T-helper 2 cell treated with Interferon-gamma antibody and Interleukin-4, amounts not matched to agents 5 μg/mL and 100 μg/mL, for 36 hours (primary cell): ENCODE data around the gene PUM1.
A peak's percentile ranks its signal among the peaks of the same experiment; 100 is the strongest.

Experiments used
- DNase-seq: peaks from one replicate; pipeline ENCODE4 v3.0.0; 2021; ENCODE audit warnings: low spot score
- H3K27ac Mint-ChIP-seq: one replicate; pipeline ENCODE4 v1.8.0; 2021; ENCODE audit warnings: mild to moderate bottlenecking, mixed read lengths
- H3K27me3 Mint-ChIP-seq: one replicate; pipeline ENCODE4 v1.8.0; 2021; ENCODE audit warnings: low read depth, mixed read lengths
- H3K36me3 Mint-ChIP-seq: one replicate; pipeline ENCODE4 v1.8.0; 2021; ENCODE audit warnings: low read depth, mixed read lengths
- H3K4me1 Mint-ChIP-seq: one replicate; pipeline ENCODE4 v1.8.0; 2021; ENCODE audit warnings: low read depth, mixed read lengths
- H3K4me3 Mint-ChIP-seq: one replicate; pipeline ENCODE4 v1.8.0; 2022; ENCODE audit warnings: mild to moderate bottlenecking, moderate library complexity, mixed read lengths
- H3K9me3 Mint-ChIP-seq: one replicate; pipeline ENCODE4 v1.8.0; 2021; ENCODE audit warnings: mixed read lengths

Gene PUM1

DNA sequence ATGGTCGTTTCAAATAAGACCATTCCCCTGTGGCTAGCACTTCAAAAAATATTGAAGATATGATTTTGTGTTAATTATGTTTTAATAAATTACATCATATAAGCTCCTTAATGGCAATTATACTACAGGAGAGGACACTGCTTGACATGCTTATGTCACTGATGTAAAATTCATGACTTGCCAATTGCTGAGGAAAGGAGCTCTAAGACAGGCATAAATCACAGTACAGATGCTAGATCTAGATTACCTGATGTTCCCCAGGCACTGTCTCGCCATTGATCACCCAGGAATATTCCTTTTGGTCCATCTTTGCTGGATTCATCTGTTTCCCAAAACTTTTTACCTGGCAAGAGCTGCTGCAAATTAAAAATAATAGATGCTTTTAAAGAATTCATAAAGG lies 58.8 kb downstream of the PUM1 start:
- Mint-ChIP-seq H3K36me3 (peaks cover 56% of the 10 kb centered on the region), H3K4me1 (peaks cover 58% of the 10 kb centered on the region), H3K27me3 (no peaks in the 10 kb centered on the region), H3K9me3 (peaks cover 10% of the 10 kb centered on the region), H3K4me3 (no peak overlapping the region), H3K27ac (no peak overlapping the region)
- DNase-seq = no peak

DNA sequence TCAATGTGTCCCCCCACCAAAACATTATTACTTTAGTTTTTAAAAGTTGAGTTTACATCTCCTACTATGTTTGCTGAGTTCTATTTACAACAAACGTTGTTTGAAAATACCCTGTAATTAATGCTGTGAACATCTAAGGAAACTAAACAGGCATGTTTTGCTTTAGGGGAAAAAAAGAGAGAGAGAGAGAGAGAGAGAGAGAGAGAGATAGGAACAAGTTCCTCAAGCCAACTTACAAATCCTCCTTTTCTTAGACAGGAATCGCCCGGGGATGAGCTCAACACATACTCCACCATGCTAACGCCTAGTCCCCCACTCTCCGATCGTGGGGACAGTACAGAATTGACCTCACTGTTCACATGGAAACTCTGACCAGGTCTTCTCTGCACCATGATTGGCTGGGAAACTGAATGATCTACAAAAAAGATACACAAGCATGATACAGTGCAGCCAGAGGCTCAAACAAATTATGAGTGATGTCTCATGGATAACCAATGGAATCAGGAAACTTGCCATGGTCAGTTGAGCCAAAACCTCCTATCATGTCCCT lies 59.8 kb downstream of the PUM1 start:
- Mint-ChIP-seq H3K9me3 (peaks cover 10% of the 10 kb centered on the region), H3K4me1 (peaks cover 55% of the 10 kb centered on the region), H3K36me3 (peaks cover 61% of the 10 kb centered on the region), H3K4me3 (no peak overlapping the region), H3K27ac (no peak overlapping the region), H3K27me3 (no peaks in the 10 kb centered on the region)
- DNase-seq = no peak

DNA sequence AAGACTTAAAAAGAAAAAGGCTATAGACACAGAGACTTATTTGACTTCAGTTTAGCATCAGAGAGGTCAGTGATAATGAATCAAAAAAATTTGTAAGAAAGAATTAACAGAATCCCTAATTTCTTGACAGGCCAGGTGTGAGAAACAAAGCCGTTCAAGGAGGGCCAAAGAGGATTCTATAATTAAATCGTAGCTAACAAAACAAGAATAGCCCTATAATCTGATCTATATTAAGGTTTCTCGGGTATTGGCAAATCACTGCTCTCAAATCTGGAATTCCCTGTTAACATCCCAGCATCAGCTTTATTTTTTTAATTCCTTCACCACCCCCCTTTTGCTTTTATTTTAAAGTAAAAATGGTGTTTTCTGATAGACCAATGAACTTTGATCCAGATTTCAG lies 60.3 kb downstream of the PUM1 start:
- H3K4me3 Mint-ChIP-seq = no peak overlapping the region
- H3K9me3 Mint-ChIP-seq = peaks cover 10% of the 10 kb centered on the region
- peak overlapping the region; percentile 3 for H3K27ac Mint-ChIP-seq
- DNase-seq = no peak
- no peaks in the 10 kb centered on the region for H3K27me3 Mint-ChIP-seq
- H3K4me1 Mint-ChIP-seq = peaks cover 54% of the 10 kb centered on the region
- H3K36me3 Mint-ChIP-seq = peaks cover 62% of the 10 kb centered on the region

DNA sequence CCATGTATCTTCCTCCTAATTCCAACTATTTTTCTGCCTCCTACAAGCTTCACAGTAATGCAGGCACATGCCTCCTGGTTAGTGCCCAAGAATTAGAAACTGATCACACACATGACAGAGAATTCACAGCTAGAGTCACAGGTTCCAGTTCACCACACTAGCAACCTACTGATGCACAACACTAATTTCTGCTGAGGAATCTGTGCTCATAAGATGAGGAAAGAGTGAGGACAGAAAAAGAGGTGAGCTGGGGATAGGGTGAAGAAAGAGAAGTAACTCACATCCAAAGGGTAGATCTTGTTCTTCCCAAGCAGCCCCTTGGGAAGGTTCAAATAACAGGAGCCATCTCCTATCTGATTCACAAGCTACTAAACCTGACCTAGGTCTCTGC lies 61.3 kb downstream of the PUM1 start:
- peaks cover 65% of the 10 kb centered on the region for H3K36me3 Mint-ChIP-seq
- peak overlapping the region; percentile 10 for H3K27ac Mint-ChIP-seq
- no peak overlapping the region for H3K4me3 Mint-ChIP-seq
- peaks cover 51% of the 10 kb centered on the region for H3K4me1 Mint-ChIP-seq
- H3K9me3 Mint-ChIP-seq = peaks cover 10% of the 10 kb centered on the region
- no peaks in the 10 kb centered on the region for H3K27me3 Mint-ChIP-seq
- DNase-seq = no peak

DNA sequence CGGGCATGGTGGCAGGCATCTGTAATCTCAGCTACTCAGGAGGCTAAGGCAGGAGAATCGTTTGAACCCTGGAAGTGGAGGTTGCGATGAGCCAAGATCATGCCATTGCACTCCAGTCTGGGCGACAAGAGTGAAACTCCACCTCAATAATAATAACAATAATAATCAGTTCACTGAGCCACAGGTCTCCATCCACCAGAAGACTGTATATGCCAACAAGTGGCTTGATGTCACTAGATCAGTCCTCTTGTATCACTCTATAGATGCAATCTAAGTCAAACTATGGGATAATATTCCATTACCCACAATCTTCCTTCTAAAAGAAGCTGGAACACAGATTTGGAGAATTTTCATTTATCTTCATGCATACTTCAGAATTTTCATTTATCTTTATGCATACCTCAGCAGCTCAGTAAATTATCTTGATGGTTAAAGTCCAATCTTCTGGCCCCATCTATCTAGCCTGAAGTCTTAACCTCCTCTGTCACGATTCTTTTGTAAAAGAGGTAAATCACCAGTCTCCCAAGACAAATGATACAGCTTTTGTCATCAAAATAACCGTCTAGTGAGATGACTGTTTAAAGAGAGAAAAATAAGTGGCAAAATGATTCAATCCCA lies 61.8 kb downstream of the PUM1 start:
- Mint-ChIP-seq H3K9me3 (peaks cover 10% of the 10 kb centered on the region), H3K4me3 (no peak overlapping the region), H3K27me3 (no peaks in the 10 kb centered on the region), H3K36me3 (peaks cover 67% of the 10 kb centered on the region), H3K27ac (peak overlapping the region; percentile 20), H3K4me1 (peaks cover 51% of the 10 kb centered on the region)
- no peak for DNase-seq

DNA sequence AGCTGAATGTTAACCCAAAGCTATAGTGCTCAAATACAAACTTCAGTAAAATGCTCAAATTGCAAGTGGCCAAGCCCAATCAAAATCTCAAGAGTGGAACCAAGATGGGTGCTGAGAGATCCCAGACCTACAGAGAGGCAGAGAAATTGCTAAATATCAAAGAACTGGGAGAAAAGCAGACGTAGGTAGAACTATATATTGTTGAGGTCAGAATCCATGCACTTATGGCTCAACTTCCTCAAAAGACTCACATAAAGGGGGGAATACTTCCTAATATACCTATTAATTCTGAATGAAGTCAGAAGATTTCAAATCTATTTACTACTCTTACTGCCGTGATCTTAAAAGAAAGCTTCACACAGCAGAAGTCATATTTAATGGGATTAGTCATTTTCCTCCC lies 65.2 kb downstream of the PUM1 start:
- no peaks in the 10 kb centered on the region for H3K9me3 Mint-ChIP-seq
- no peak for DNase-seq
- no peaks in the 10 kb centered on the region for H3K27me3 Mint-ChIP-seq
- H3K4me3 Mint-ChIP-seq = no peak overlapping the region
- peaks cover 63% of the 10 kb centered on the region for H3K36me3 Mint-ChIP-seq
- H3K4me1 Mint-ChIP-seq = peaks cover 54% of the 10 kb centered on the region
- H3K27ac Mint-ChIP-seq = no peak overlapping the region

DNA sequence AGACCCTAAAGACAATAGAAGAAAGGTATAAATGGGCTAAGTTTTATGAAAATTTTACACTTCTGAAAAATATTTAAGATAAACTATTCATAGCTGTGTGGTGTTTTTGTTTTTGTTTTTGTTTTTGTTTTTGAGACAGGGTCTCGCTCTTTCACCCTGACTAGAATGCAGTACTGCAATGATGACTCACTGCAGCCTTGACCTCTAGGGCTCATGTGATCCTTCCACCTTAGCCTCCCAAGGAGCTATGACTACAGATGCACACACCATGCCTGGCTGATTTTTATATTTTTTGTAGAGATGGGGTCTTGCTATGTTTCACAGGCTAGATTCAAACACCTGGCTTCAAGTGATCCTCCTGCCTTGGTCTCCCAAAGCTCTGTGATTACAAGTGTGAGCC lies 66.6 kb downstream of the PUM1 start:
- peak overlapping the region; percentile 22 for H3K27ac Mint-ChIP-seq
- no peaks in the 10 kb centered on the region for H3K9me3 Mint-ChIP-seq
- H3K4me3 Mint-ChIP-seq = peak overlapping the region; percentile 2
- no peaks in the 10 kb centered on the region for H3K27me3 Mint-ChIP-seq
- peaks cover 60% of the 10 kb centered on the region for H3K36me3 Mint-ChIP-seq
- peaks cover 49% of the 10 kb centered on the region for H3K4me1 Mint-ChIP-seq
- DNase-seq = no peak

DNA sequence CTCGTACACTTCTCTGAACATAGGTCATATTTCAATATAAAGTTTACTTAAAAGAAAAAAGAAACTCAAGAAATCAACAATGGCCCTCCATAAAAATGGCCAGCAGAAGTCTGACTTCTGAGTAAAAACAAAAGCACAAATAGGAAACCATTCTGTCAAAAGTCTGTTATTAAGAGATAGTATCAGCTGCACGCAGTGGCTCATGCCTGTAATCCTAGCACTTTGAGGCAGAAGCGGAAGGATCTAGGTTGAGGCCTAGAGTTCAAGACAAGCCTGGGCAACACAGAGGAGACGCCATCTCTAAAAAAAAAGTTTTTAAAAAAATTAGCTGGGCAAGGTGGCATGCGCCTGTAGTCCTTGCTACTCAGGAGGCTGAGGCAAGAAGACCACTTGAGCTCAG lies 67.3 kb downstream of the PUM1 start:
- peaks cover 50% of the 10 kb centered on the region for H3K4me1 Mint-ChIP-seq
- H3K36me3 Mint-ChIP-seq = peaks cover 58% of the 10 kb centered on the region
- H3K4me3 Mint-ChIP-seq = peak overlapping the region; percentile 2
- H3K9me3 Mint-ChIP-seq = no peaks in the 10 kb centered on the region
- H3K27ac Mint-ChIP-seq = peak overlapping the region; percentile 39
- H3K27me3 Mint-ChIP-seq = no peaks in the 10 kb centered on the region
- no peak for DNase-seq

DNA sequence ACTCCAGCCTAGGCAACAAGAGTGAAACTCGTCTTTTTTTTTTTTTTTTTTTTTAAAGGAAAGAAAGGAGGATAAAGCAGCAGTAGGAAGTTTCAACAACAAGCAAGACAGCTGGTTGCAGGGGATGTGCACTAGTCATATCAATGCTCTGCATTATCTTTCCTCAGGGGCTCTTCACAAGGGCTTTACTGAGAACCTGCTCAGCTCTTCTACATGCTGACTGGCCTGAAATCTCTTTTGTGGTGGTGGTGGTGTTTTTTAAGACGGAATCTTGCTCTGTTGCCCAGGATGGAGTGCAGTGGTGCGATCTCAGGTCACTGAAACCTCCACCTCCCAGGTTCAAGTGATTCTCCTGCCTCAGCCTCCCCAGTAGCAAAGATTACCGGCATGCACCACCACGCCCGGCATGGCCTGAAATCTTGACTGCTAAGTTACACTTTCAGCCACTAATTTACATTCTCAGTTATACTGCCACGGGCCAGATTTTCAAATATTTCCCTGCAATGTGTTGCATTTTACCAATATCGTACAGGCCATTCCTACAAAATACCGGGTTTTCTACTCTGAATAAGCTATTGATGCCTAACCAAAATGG lies 68.0 kb downstream of the PUM1 start:
- Mint-ChIP-seq H3K27me3 (no peaks in the 10 kb centered on the region), H3K36me3 (peaks cover 59% of the 10 kb centered on the region), H3K9me3 (no peaks in the 10 kb centered on the region), H3K4me3 (no peak overlapping the region), H3K27ac (no peak overlapping the region), H3K4me1 (peaks cover 50% of the 10 kb centered on the region)
- no peak for DNase-seq

DNA sequence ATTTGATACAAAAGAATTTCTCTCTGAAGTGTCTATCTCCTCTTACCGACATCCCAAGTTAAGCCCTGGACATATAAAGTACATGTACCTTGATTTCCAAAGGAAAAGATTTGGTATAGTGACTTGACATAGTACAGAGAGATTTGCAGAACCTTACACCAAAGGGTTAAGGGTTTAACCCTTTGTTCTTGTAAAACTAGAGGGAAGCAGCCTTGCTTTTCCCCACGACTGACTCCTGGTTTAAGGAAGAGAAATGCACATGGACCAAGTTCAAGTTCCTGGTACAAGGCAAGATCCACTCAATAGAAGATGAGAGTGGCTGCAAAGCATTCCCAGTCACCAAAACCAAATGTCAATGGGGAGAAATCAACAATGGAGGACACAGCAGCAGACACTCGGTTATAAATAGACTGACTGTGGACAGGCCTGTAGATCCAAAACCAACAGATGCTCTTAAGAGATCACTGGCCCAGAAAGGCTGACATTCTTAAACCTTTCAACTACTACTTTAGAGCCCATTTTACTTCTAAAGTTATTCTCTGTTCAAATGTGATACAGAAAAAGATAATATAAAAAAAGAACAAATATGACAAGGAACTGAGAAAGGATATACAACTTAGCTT lies 69.4 kb downstream of the PUM1 start:
- H3K27ac Mint-ChIP-seq = no peak overlapping the region
- no peak overlapping the region for H3K4me3 Mint-ChIP-seq
- no peaks in the 10 kb centered on the region for H3K9me3 Mint-ChIP-seq
- no peaks in the 10 kb centered on the region for H3K27me3 Mint-ChIP-seq
- H3K36me3 Mint-ChIP-seq = peaks cover 60% of the 10 kb centered on the region
- no peak for DNase-seq
- peaks cover 52% of the 10 kb centered on the region for H3K4me1 Mint-ChIP-seq

DNA sequence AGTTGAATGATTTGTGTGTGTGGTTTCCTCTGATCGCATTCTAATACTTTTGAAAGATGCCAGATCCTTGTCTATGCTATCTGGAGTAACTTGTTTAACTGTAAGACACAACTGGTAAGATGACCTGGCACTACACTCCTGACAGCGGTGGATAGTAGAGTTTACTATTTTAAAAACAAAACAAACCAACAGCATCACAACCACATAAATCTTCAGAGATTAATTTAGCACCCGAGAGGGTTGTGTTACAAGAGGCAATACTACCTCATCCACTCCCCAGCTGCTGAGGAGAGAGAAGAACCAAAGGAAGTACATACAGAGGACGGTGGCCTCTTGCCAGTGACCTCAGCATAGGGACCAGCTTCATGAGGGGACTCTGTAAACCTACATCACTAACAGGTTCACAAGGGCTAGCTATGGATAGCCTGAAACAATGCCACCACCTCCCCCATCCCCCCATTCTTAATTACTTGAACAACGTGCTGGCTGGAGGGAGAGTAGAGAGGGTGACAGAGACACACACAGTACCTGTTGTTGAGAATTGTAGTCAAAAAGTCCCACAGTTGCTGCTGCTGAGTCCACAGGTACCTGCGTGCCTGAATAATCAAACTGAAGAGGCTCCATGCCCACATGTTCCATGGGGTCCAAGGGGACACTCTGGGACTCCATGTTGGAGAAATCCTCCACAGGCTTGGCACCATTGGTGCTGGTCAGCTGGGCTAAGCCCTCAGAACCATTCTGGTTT lies 73.5 kb downstream of the PUM1 start:
- peak overlapping the region; percentile 59 for H3K27ac Mint-ChIP-seq
- H3K36me3 Mint-ChIP-seq = peaks cover 68% of the 10 kb centered on the region
- peaks cover 60% of the 10 kb centered on the region for H3K4me1 Mint-ChIP-seq
- H3K27me3 Mint-ChIP-seq = no peaks in the 10 kb centered on the region
- DNase-seq = no peak
- peaks cover 7% of the 10 kb centered on the region for H3K9me3 Mint-ChIP-seq
- H3K4me3 Mint-ChIP-seq = no peak overlapping the region

DNA sequence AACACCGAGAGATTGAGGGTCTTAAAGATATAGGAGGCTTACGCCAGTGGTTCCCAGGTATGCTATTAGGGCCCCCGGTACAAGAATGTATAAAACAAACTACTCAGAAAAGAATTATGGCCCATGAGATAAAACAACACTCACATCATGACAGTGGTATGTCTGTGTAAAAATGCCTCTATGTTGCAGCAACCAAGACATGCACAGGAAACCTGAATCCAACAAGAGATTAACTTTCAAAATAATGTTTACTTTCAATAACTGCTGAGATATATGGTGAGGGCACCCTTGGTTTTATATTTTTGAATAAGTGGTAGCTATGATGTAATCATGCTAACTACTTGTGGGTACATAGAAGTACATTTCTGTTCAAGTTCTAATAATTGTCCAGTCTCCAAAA lies 74.9 kb downstream of the PUM1 start:
- Mint-ChIP-seq H3K4me1 (peaks cover 56% of the 10 kb centered on the region), H3K27me3 (no peaks in the 10 kb centered on the region), H3K4me3 (no peak overlapping the region), H3K36me3 (peaks cover 62% of the 10 kb centered on the region), H3K27ac (no peak overlapping the region), H3K9me3 (peaks cover 7% of the 10 kb centered on the region)
- no peak for DNase-seq

DNA sequence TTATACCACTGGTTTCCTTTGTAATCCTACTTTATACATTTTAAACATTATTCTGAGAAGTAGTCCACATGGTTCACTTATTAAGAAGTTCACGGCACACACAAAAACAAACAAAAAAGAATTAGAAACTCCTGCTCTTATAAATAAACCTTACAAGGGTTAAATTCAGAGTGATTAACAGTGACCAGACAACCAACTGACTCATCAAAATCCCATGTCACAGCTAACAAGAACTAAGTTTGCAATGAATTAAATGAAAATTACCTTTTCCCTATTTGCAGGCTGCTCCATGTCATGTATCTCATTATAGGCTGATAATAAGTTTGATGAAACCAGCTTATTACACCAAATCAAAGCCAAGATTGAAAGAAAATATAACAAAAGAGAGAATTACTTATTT lies 77.5 kb downstream of the PUM1 start:
- DNase-seq = no peak
- Mint-ChIP-seq H3K4me1 (peaks cover 58% of the 10 kb centered on the region), H3K27me3 (no peaks in the 10 kb centered on the region), H3K9me3 (peaks cover 7% of the 10 kb centered on the region), H3K4me3 (peak overlapping the region; percentile 15), H3K27ac (peak overlapping the region; percentile 51), H3K36me3 (peaks cover 51% of the 10 kb centered on the region)

DNA sequence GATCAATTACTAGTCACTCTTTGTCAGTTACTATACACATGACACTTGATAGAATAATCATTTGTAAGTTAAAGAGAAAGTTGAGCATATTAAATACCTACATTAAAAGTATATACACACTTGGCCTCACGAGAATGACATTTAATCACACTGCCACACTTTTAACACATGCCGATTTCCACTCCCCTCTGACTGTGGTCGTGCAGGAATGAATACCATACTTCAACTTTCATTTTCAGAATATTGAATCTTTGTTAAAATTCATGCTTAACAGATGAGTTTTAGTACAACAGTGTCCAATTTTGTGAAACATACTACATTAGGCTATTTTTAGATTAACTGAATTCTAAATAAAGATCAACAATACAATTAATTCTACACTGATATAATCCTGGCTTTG lies 78.8 kb downstream of the PUM1 start:
- Mint-ChIP-seq H3K4me3 (no peak overlapping the region), H3K36me3 (peaks cover 50% of the 10 kb centered on the region), H3K4me1 (peaks cover 63% of the 10 kb centered on the region)

More for the DNA sequence above, 78.8 kb downstream of the PUM1 start:
- H3K27ac Mint-ChIP-seq = no peak overlapping the region
- H3K9me3 Mint-ChIP-seq = peaks cover 7% of the 10 kb centered on the region
- no peak for DNase-seq
- no peaks in the 10 kb centered on the region for H3K27me3 Mint-ChIP-seq
